Activated naive CD8-positive, alpha-beta T cell (primary cell): Measurements from ENCODE around the gene PTGER4.

Source experiments
- H3K27ac Mint-ChIP-seq: one replicate; pipeline ENCODE4 v1.8.0; 2021; ENCODE audit warnings: mixed read lengths
- H3K27me3 Mint-ChIP-seq: one replicate; pipeline ENCODE4 v1.8.0; 2021; ENCODE audit warnings: mixed read lengths
- H3K36me3 Mint-ChIP-seq: one replicate; pipeline ENCODE4 v1.8.0; 2021; ENCODE audit warnings: mixed read lengths
- H3K4me1 Mint-ChIP-seq: one replicate; pipeline ENCODE4 v1.8.0; 2021; ENCODE audit warnings: low read depth, mixed read lengths
- H3K4me3 Mint-ChIP-seq: one replicate; pipeline ENCODE4 v1.8.0; 2021; ENCODE audit warnings: mild to moderate bottlenecking, mixed read lengths
- H3K9me3 Mint-ChIP-seq: one replicate; pipeline ENCODE4 v1.8.0; 2021; ENCODE audit warnings: low read depth, mixed read lengths

PTGER4 gene

GRCh38 chr5:40738502-40738901 is 58.8 kb downstream of the PTGER4 start:
- Mint-ChIP-seq H3K27me3 (no peaks in the 10 kb centered on the region), H3K4me3 (no peak overlapping the region), H3K27ac (no peak overlapping the region), H3K36me3 (peaks cover 28% of the 10 kb centered on the region), H3K9me3 (no peaks in the 10 kb centered on the region), H3K4me1 (peaks cover 23% of the 10 kb centered on the region)
